SW480 (cell line): Measurements from ENCODE around the gene DDX21.
"Not testable (repeated sequence)": the region's sequence is repeated elsewhere in the genome, so short reads cannot be mapped to it uniquely, and the experiment has no call there.

ENCODE experiments used
- DNase-seq: peaks from one replicate; pipeline ENCODE4 v3.0.0-alpha.2; 2016; ENCODE audit warnings: low spot score

The DDX21 gene

DNA sequence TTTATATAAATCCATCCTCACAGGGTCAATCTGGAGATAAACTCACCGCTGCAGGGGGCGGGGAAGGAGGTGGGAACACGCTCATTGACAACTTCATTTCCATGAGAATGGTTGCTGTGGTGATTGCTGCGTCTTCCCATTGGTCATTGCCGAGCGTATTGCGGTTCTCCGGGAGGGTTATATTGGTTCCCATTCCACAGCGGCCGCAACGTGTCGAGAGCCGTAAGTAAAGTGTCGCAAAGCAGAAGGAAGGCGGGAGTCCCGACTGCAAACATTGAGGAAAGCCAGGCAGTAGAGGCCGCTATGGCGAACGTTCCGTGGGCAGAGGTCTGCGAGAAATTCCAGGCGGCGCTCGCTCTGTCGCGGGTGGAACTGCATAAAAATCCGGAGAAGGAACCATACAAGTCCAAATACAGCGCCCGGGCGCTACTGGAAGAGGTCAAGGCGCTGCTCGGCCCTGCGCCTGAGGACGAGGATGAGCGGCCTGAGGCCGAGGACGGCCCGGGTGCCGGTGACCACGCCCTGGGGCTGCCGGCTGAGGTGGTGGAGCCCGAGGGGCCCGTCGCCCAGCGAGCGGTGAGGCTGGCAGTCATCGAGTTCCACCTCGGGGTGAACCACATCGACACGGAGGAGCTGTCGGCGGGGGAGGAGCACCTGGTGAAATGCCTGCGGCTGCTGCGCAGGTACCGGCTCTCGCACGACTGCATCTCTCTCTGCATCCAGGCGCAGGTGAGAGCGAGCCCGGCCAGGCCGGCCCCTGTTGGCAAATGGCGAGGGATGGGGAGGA is 32.8 kb downstream of the DDX21 start, which contains the start of gene KIFBP:
Gene KIFBP, plus strand, starts transcription at position 274 of the 787 bp plus-strand sequence. Its CDS starts 30 bp downstream, at position 304.
- peak; percentile 97 for DNase-seq

- no peak for DNase-seq
Observed at GRCh38 chr10:68989317-68989990, 33.5 kb downstream of the DDX21 start.

DNA sequence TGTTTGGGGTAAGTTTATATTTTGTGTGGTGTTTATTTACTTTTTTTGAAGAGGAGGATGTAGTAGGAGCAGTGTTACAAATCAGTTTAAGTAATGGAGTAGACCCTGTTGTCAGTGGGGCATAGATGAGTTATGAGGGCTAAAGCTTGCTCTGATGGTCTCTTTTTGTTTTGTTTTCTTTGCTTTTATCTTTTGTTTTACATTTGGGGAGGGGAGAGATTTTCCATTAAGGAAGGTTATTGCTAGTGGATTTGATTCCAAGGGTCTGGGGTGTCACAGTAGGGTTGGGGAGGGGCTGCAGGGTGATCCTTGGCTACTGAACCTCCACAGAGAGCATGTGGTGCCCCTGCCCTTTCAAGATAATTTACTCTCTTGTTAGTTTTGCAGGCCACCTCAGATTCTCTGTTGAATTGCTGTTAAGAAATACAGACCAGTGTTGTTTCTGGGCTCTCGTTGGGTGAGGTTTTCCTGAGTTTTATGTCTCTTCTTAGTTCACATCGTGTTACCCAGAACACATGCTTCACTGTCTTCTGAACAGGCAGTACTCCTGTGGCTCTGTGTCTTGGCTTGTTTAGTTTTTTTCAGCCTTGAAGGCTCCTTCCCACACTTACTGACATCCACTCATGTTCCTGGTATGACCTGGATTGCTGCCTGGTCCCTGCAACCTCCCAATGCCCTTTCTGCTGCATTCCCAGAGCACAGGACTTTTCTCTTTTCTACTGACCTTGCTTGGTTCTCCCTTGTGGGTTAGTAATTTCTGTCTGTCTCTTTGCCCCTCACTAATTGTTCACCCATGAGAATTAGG is 36.9 kb downstream of the DDX21 start:
- no peak for DNase-seq

GRCh38 chr10:68997211-68997610 is 41.2 kb downstream of the DDX21 start:
- DNase-seq = no peak

- DNase-seq = peak; percentile 46
Observed at GRCh38 chr10:69004821-69005220, 48.9 kb downstream of the DDX21 start.

DNA sequence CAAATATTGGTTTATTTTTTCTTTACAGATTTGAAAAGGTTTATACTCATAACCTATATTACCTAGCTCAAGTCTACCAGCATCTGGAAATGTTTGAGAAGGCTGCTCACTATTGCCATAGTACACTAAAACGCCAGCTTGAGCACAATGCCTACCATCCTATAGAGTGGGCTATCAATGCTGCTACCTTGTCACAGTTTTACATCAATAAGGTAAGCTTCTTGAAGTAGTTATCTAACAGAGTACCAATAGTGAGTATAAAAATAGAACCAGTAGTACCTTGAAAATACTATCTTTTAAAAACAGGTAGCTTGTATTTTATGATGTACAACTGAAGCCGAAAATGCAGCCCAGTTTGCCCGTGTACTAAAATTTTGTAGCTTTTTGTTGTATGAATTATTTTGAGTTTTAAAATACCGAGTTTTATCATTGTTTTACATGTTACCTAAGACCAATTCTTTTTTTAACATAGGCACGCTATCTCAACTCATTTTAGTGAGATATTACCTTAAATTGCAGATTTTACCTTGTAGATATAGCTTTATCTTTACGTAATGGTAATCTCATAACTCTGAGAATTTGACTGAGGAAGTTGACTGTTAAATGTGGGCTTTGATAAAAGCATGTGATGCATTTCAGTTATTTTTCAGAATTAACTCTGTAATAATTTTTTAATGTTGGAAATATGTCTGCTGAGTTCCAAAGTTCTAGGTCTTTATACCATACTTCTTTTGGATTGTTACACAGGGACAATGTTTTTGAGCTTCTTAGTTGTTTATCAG is 49.9 kb downstream of the DDX21 start:
- DNase-seq = no peak

- no peak for DNase-seq
Observed at GRCh38 chr10:69007260-69007659, 51.3 kb downstream of the DDX21 start.

DNA sequence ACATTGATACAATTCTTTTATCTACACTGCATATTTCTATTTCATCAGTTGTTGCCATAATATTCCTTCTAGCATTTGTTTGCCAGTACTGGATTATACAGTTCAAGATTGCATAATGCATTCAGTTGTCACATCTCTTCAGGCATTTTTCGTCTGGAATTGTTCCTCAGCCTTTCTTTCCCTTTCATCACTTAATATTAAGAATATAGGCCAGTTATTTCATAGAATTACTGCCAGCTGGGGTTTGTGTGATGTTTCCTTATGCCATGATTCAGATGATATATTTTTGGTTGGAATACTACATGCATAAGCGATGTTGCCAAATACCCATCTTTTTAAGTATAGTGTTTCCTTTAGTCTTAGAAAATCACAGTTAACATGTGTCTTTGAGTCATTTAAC is 53.4 kb downstream of the DDX21 start:
- DNase-seq = no peak

GRCh38 chr10:69010151-69010640 is 54.2 kb downstream of the DDX21 start:
- DNase-seq = no peak

DNA sequence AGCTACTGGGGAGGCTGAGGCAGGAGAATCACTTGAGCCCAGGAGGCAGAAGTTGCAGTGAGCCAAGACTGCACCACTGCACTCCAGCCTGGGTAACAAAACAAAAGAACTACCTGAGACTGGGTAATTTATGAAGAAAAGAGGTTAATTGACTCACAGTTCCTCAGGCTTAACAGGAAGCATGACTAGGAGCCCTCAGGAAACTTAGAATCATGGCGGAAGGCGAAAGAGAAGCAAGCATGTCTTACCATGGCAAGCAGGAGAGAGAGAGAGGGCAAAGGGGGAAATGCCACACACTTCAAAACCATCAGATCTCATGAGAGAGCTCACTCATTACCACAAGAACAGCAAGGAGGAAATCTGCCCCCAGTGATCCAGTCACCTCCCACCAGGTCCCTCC is 56.8 kb downstream of the DDX21 start:
- DNase-seq = not testable (repeated sequence)

DNA sequence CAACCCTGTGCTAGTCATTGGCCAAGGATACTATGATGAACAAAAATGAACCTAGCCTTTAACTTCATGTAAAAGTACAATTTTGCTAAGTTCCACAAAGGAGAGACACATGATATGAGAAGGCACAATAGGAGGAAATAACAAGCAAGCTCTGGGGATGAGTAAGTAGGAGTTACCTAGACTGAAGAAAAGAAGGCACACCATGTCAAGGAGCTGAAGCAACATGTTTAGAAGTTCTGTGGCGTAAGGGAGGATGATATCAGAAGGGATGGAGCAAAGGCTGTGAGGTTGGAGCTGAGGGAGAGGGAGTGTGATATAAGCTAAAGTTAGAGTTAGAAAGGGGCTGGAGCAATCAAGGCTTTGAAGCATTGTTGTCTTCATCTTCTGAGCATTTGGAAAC is 58.2 kb downstream of the DDX21 start:
- DNase-seq = no peak

GRCh38 chr10:69018613-69019012 is 62.6 kb downstream of the DDX21 start:
- DNase-seq = no peak

GRCh38 chr10:69022611-69023010 is 66.6 kb downstream of the DDX21 start:
- no peak for DNase-seq

- DNase-seq = no peak
Observed at GRCh38 chr10:69025370-69025896, 69.5 kb downstream of the DDX21 start.

GRCh38 chr10:69033256-69033655 is 77.3 kb downstream of the DDX21 start:
- no peak for DNase-seq
